Mammary epithelial cell (primary cell): ENCODE measurements around the gene RIC8B.

Experiments
- EZH2 ChIP-seq: IDR thresholded peaks from 2 replicates; pipeline ENCODE4 v1.6.1; 2012; ENCODE audit warnings: low read length, inconsistent platforms, borderline replicate concordance
- TF ChIP-seq, protein P1 (sequence below), 2 donors: IDR thresholded peaks in 1 of 2; conservative IDR thresholded peaks in 1 of 2; 2 replicates each; pipeline ENCODE4 v1.5.1; 2011 to 2012; ENCODE audit warnings: inconsistent platforms in 2 of 2, low read length in 2 of 2, mild to moderate bottlenecking in 2 of 2, control low read depth in 1 of 2, low read depth in 1 of 2; ENCODE audit not compliant: insufficient read depth in 1 of 2; ENCODE audit errors: extremely low read depth in 1 of 2

GRCh38 chr12:106801830-106802533 is 27.5 kb downstream of the RIC8B start:
- TF ChIP-seq, protein P1, sequence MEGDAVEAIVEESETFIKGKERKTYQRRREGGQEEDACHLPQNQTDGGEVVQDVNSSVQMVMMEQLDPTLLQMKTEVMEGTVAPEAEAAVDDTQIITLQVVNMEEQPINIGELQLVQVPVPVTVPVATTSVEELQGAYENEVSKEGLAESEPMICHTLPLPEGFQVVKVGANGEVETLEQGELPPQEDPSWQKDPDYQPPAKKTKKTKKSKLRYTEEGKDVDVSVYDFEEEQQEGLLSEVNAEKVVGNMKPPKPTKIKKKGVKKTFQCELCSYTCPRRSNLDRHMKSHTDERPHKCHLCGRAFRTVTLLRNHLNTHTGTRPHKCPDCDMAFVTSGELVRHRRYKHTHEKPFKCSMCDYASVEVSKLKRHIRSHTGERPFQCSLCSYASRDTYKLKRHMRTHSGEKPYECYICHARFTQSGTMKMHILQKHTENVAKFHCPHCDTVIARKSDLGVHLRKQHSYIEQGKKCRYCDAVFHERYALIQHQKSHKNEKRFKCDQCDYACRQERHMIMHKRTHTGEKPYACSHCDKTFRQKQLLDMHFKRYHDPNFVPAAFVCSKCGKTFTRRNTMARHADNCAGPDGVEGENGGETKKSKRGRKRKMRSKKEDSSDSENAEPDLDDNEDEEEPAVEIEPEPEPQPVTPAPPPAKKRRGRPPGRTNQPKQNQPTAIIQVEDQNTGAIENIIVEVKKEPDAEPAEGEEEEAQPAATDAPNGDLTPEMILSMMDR (conservative IDR thresholded peaks at IDR 0.05 in 1 of 2, IDR thresholded peaks at IDR 0.05 in 1 of 2; ENCODE audit: extremely low read depth in 1 of 2, insufficient read depth in 1 of 2, low read depth in 1 of 2, low read length in 2 of 2): no peak
- no peak for TF ChIP-seq EZH2
